Mesenchymal stem cell (in vitro differentiated cells and primary cell): Measurements from ENCODE around the gene TNIP1.

Experiments
- DNase-seq: peaks from one replicate; pipeline ENCODE4 v3.0.0-alpha.2; 2013
- H2AFZ ChIP-seq: one replicate; pipeline ENCODE4 v1.6.1; 2013; ENCODE audit warnings: low read depth, mild to moderate bottlenecking, control low read depth, inconsistent platforms, low read length, moderate library complexity
- H2AK5ac ChIP-seq: 2 replicates; pipeline ENCODE4 v1.6.1; 2013; ENCODE audit warnings: low read length, moderate library complexity, mild to moderate bottlenecking, inconsistent platforms; ENCODE audit not compliant: severe bottlenecking
- H2BK120ac ChIP-seq: one replicate; pipeline ENCODE4 v1.6.1; 2013; ENCODE audit warnings: low read depth, mild to moderate bottlenecking, inconsistent platforms, low read length, moderate library complexity
- H2BK12ac ChIP-seq, 2 experiments: one replicate each; pipeline ENCODE4 v1.6.1; 2013; ENCODE audit warnings: inconsistent platforms in 2 of 2, low read length in 2 of 2, mild to moderate bottlenecking in 2 of 2, moderate library complexity in 2 of 2, control low read depth in 1 of 2
- H2BK15ac ChIP-seq: one replicate; pipeline ENCODE4 v1.6.1; 2013; ENCODE audit warnings: mild to moderate bottlenecking, low read depth, inconsistent platforms; ENCODE audit not compliant: poor library complexity, severe bottlenecking
- H2BK5ac ChIP-seq: 2 replicates; pipeline ENCODE4 v1.6.1; 2013; ENCODE audit warnings: low read depth, mild to moderate bottlenecking, low read length, control low read depth, inconsistent platforms; ENCODE audit not compliant: poor library complexity, severe bottlenecking
- H3K14ac ChIP-seq, 2 experiments: one replicate each; pipeline ENCODE4 v1.6.1; 2013; ENCODE audit warnings: inconsistent platforms in 2 of 2, low read length in 2 of 2, control low read depth in 1 of 2, mild to moderate bottlenecking in 1 of 2, moderate library complexity in 1 of 2
- H3K18ac ChIP-seq, 2 experiments: one replicate each; pipeline ENCODE4 v1.6.1; 2013; ENCODE audit warnings: inconsistent platforms in 2 of 2, low read length in 2 of 2, control low read depth in 1 of 2, low read depth in 1 of 2, mild to moderate bottlenecking in 1 of 2
- H3K23ac ChIP-seq, 2 experiments: one replicate each; pipeline ENCODE4 v1.6.1; 2013; ENCODE audit warnings: inconsistent platforms in 2 of 2, low read length in 2 of 2, mild to moderate bottlenecking in 2 of 2, moderate library complexity in 2 of 2, control low read depth in 1 of 2
- H3K27ac ChIP-seq: 2 replicates; pipeline ENCODE4 v1.5.1; 2013; ENCODE audit warnings: mild to moderate bottlenecking, moderate library complexity, low read length, control low read depth, inconsistent platforms; ENCODE audit not compliant: poor library complexity, severe bottlenecking
- H3K27me3 ChIP-seq, 2 experiments: 2 replicates each; pipeline versions ENCODE4 v1.6.1 to v1.7.0; 2013; ENCODE audit warnings: low read length in 2 of 2, mild to moderate bottlenecking in 2 of 2, moderate library complexity in 2 of 2, control low read depth in 1 of 2, inconsistent platforms in 1 of 2; ENCODE audit not compliant: control insufficient read depth in 1 of 2, insufficient read depth in 1 of 2
- H3K36me3 ChIP-seq, 2 experiments: 2 replicates each; pipeline versions ENCODE4 v1.6.1 to v1.7.0; 2013; ENCODE audit warnings: low read length in 2 of 2, control low read depth in 1 of 2, inconsistent platforms in 1 of 2, low read depth in 1 of 2, mild to moderate bottlenecking in 1 of 2; ENCODE audit not compliant: insufficient read depth in 2 of 2, control insufficient read depth in 1 of 2
- H3K4ac ChIP-seq, 2 experiments: one replicate each; pipeline ENCODE4 v1.6.1; 2013; ENCODE audit warnings: inconsistent platforms in 2 of 2, low read length in 2 of 2, mild to moderate bottlenecking in 2 of 2, moderate library complexity in 2 of 2, control low read depth in 1 of 2, low read depth in 1 of 2
- H3K4me1 ChIP-seq: 2 replicates; pipeline ENCODE4 v1.6.1; 2013; ENCODE audit warnings: low read depth, low read length, control low read depth; ENCODE audit not compliant: control insufficient read depth, insufficient read depth
- H3K4me2 ChIP-seq: 2 replicates; pipeline ENCODE4 v1.6.1; 2013; ENCODE audit warnings: low read length, mild to moderate bottlenecking, inconsistent platforms; ENCODE audit not compliant: poor library complexity, severe bottlenecking
- H3K4me3 ChIP-seq, 2 experiments: 2 replicates each; pipeline versions ENCODE4 v1.5.1 to v1.7.0; 2013; ENCODE audit warnings: low read length in 2 of 2, mild to moderate bottlenecking in 2 of 2, control low read depth in 1 of 2, low read depth in 1 of 2; ENCODE audit not compliant: insufficient read depth in 1 of 2
- H3K79me1 ChIP-seq: replicated peaks from 2 replicates; pipeline ENCODE4 v1.6.1; 2013; ENCODE audit warnings: mild to moderate bottlenecking, control low read depth, low read length, inconsistent platforms; ENCODE audit not compliant: poor library complexity, severe bottlenecking
- H3K9ac ChIP-seq: 2 replicates; pipeline ENCODE4 v1.7.0; 2013; ENCODE audit warnings: mild to moderate bottlenecking, low read length, moderate library complexity
- H3K9me3 ChIP-seq: 2 replicates; pipeline ENCODE4 v1.7.0; 2013; ENCODE audit warnings: mild to moderate bottlenecking, low read length; ENCODE audit not compliant: control insufficient read depth
- H4K8ac ChIP-seq: one replicate; pipeline ENCODE4 v1.6.1; 2013; ENCODE audit warnings: inconsistent platforms, mild to moderate bottlenecking, low read length, moderate library complexity
- H4K91ac ChIP-seq: one replicate; pipeline ENCODE4 v1.6.1; 2013; ENCODE audit warnings: mild to moderate bottlenecking, low read length, inconsistent platforms
- whole genome bisulfite sequencing: methylation state at CpG from one replicate; pipeline ENCODE4 v1.1.7; 2013; ENCODE audit warnings: mixed read lengths; 5-methylcytosine and 5-hydroxymethylcytosine counted together

TNIP1 gene

DNA sequence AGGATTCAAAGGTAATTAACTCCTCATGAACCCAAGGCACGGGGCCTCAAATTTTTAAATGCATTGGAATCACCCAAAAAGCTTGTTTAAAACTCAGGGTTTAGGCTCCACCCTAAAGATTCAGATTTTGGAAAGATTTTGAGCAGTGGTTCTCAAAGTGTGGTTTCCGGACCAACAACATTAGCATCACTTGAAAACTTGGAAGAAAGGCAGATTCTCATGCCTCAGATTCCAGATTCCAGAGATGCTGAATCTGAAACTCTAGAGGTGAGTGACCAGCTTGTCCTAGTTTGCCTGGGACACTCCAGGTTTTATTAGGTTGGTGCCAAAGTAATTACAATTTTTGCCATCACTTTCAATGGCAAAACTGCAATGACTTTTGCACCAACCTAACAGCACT is 24.7 kb upstream of the TNIP1 start:
- no peak overlapping the region for H2AFZ ChIP-seq
- H3K4me2 ChIP-seq = no peak overlapping the region
- H3K79me1 ChIP-seq = peaks cover 37% of the 10 kb centered on the region
- no peak overlapping the region for H2BK12ac ChIP-seq
- no peak overlapping the region for H3K27ac ChIP-seq
- H3K9me3 ChIP-seq = no peaks in the 10 kb centered on the region
- 100% methylated on average over 2 of the region's 2 CpGs for WGBS
- H2BK120ac ChIP-seq = no peak overlapping the region
- no peak overlapping the region for H3K9ac ChIP-seq
- H3K4me3 ChIP-seq = no peak overlapping the region
- H4K8ac ChIP-seq = no peak overlapping the region
- no peak overlapping the region for H3K14ac ChIP-seq
- H3K27me3 ChIP-seq = no peaks in the 10 kb centered on the region
- no peak overlapping the region for H3K23ac ChIP-seq
- peaks cover 79 to 99% of the 10 kb centered on the region in 2 experiments for H3K36me3 ChIP-seq
- H2AK5ac ChIP-seq = no peak overlapping the region
- no peak overlapping the region for H3K18ac ChIP-seq
- H3K4ac ChIP-seq = no peak overlapping the region
- DNase-seq = no peak
- H3K4me1 ChIP-seq = peaks cover 11% of the 10 kb centered on the region
- H2BK15ac ChIP-seq = no peak overlapping the region
- H4K91ac ChIP-seq = no peak overlapping the region
- no peak overlapping the region for H2BK5ac ChIP-seq

DNA sequence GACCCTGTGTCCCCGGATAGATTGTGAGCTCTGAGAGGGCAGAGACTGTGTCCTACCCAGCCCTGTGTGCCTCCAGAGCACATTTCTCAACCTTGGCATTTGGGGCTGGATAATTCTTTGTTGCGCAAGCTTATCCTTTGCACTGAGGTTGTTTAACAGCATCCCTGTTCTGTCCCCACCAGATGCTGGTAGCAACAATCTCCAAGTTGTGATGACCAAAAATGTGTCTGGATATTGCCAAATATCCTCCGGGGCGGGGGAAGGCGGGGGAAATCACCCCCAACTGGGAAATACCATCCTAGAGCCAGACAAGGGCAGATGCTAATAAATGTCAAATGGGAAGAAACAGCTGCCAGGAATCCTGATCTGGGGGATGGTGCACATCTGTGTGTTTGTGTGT is 24.0 kb upstream of the TNIP1 start:
- WGBS = 97% methylated on average over 5 of the region's 5 CpGs
- H3K9ac ChIP-seq = no peak overlapping the region
- no peak overlapping the region for H3K4me3 ChIP-seq
- no peak overlapping the region for H2BK5ac ChIP-seq
- no peak overlapping the region for H3K18ac ChIP-seq
- peaks cover 76 to 97% of the 10 kb centered on the region in 2 experiments for H3K36me3 ChIP-seq
- H2AK5ac ChIP-seq = no peak overlapping the region
- no peak overlapping the region for H3K27ac ChIP-seq
- H2BK12ac ChIP-seq = no peak overlapping the region
- H2AFZ ChIP-seq = no peak overlapping the region
- no peak overlapping the region for H2BK120ac ChIP-seq
- H4K8ac ChIP-seq = no peak overlapping the region
- H3K79me1 ChIP-seq = peaks cover 31% of the 10 kb centered on the region
- no peaks in the 10 kb centered on the region for H3K9me3 ChIP-seq
- DNase-seq = peak; percentile 28
- H3K23ac ChIP-seq = no peak overlapping the region
- no peaks in the 10 kb centered on the region for H3K27me3 ChIP-seq
- H3K4ac ChIP-seq = no peak overlapping the region
- no peak overlapping the region for H4K91ac ChIP-seq
- no peak overlapping the region for H3K14ac ChIP-seq
- no peak overlapping the region for H3K4me2 ChIP-seq
- H3K4me1 ChIP-seq = peaks cover 13% of the 10 kb centered on the region
- no peak overlapping the region for H2BK15ac ChIP-seq

DNA sequence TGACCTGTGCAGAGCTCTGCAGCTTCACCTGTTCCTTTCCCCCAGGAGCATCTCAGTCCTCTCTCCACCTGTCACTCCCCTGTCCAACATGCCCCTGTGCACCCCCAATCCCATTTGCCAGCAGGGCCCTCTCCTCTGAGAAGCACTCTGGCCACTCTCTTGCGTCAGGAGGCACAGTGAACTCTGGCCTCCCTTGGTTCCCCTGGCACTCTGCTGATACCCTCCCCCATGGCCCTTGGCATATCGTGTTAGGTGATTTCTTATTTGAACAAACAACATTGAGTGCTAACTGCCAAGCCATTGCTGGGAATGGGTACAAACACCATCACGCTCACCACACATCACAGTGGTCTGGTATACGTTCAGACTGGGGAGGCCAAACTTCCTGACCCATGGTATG is 20.9 kb upstream of the TNIP1 start:
- Histone ChIP-seq H2BK5ac (no peak overlapping the region), H3K4me1 (peaks cover 3% of the 10 kb centered on the region), H4K91ac (no peak overlapping the region), H3K14ac (no peak overlapping the region), H2AK5ac (no peak overlapping the region), H3K18ac (no peak overlapping the region), H3K23ac (no peak overlapping the region), H3K4ac (no peak overlapping the region), H2BK15ac (no peak overlapping the region), H3K4me2 (no peak overlapping the region), H3K27ac (no peak overlapping the region), H3K4me3 (no peak overlapping the region), H2BK12ac (no peak overlapping the region), H3K27me3 (no peaks in the 10 kb centered on the region), H3K79me1 (peaks cover 17% of the 10 kb centered on the region), H3K9me3 (no peaks in the 10 kb centered on the region), H2AFZ (no peak overlapping the region), H3K9ac (no peak overlapping the region), H4K8ac (no peak overlapping the region), H3K36me3 (peaks cover 71 to 81% of the 10 kb centered on the region in 2 experiments), H2BK120ac (no peak overlapping the region)
- DNase-seq = no peak
- 97% methylated on average over 4 of the region's 4 CpGs for WGBS

DNA sequence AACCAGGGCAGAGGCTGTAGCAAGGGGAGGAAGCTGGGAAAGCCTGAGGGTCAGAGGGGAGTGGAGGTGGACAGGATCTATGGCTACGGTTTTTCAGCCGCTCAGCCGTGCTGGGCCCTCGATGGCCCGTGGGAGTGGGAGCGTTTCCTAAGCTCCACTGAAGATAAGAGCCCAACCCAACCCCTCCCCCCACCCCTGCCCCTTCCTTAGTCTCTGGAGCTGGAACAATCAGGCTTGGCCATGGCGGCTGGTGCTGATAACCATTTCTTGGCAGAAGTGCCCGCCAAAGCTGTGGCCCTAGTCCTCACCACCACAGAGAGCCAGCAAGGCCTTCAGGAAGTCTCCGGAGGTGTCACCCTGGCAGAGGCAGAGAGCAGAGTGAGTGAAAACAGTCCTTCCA is 20.3 kb upstream of the TNIP1 start:
- Histone ChIP-seq H3K18ac (no peak overlapping the region), H4K8ac (no peak overlapping the region), H3K9ac (no peak overlapping the region), H3K4me1 (peaks cover 3% of the 10 kb centered on the region), H3K27ac (no peak overlapping the region), H3K27me3 (no peaks in the 10 kb centered on the region), H2AK5ac (no peak overlapping the region), H2AFZ (no peak overlapping the region), H3K14ac (no peak overlapping the region), H3K4ac (no peak overlapping the region), H3K79me1 (peaks cover 11% of the 10 kb centered on the region), H2BK12ac (no peak overlapping the region), H2BK5ac (no peak overlapping the region), H3K4me2 (no peak overlapping the region), H3K4me3 (no peak overlapping the region), H2BK15ac (no peak overlapping the region), H2BK120ac (no peak overlapping the region), H4K91ac (no peak overlapping the region), H3K9me3 (no peaks in the 10 kb centered on the region), H3K36me3 (peaks cover 65 to 75% of the 10 kb centered on the region in 2 experiments), H3K23ac (no peak overlapping the region)
- no peak for DNase-seq
- 98% methylated on average over 9 of the region's 9 CpGs for WGBS
